ENCODE results near the gene RNF5. TPM values are rescaled to one million over a fixed set of nuclear protein-coding genes. Genes with fewer than 3 reads are reported as not detected.

The RNF5 gene
- total RNA-seq, 4 donors from 2014 or later: 78.8 to 101 (median 88.0) TPM

DNA sequence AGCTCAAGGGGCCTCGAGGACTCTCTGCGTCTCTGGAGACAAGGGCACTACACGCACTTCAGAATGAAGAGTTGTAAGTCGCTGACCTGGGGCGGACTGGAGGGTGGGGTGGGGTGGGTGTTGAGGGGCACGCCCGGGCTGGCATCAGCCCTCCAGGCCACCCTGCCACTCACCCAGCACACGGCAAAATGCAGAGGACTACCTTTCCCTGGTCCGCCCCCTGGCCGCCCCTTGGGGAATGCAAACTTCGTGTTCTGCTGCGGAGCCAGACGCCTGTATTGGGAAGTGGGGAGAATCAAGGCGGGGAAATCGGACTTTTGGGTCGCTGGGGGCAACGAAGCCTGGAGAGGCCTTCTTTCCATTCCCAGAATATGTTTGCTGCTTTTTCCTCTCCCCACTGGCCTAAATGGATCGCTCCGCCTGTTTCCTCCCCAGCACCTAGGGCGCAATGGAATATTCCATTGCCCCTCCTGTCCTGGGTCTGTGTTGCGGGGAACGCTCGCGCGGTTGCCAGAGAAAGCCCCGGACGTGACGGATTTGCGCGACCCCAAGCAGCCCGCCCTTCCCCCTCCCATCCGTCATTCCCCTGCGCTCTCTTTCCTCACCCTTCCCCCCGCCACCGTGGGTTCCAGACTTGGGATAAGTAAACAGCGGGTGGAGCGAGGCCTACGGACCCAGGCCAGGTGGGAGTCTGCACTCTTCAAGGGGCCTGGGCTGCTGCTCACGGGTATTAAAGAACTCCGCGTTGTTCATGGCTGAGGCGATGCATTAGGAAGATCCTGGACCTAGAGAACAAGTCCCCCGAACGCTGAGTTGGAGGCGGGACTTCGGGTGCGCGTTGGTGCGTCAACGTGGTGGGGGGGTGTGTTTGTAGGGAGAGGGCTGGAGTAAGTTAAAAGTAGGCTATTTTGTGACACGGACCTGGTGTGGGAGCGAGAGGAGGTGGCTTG is 24.4 kb upstream of the RNF5 start, which contains the start of gene PPT2:
TSS of gene PPT2 (plus strand) at position 578 of the 950 bp plus-strand sequence. CDS start 454 bp downstream, outside the sequence.
- no peaks in the 10 kb centered on the region for H3K9me3 ChIP-seq
- peak; percentile 91 for ATAC-seq
- peaks cover 4 to 67% (median 24%) of the 10 kb centered on the region in 3 donors for H3K4me1 ChIP-seq
- TF ChIP-seq POLR2A (IDR thresholded peaks at IDR 0.05): peak; percentile 12 to 38
- peak; percentile 63 for TF ChIP-seq POLR2AphosphoS5 (IDR thresholded peaks at IDR 0.05)
- TF ChIP-seq CTCF (IDR thresholded peaks at IDR 0.05): peak in 3 of 4 experiments; percentile 35 to 45 (median 45)
- TF ChIP-seq EP300 (IDR thresholded peaks at IDR 0.05): no peak
- H3K36me3 ChIP-seq: peaks cover 0 to 41% of the 10 kb centered on the region in 2 donors
- 0 to 1% methylated on average over 12 to 13 of the region's 52 CpGs for WGBS, 2 donors (ENCODE audit: low coverage in 1 of 2)
- no peaks in the 10 kb centered on the region for H3K27me3 ChIP-seq
- peak within 1 kb of the TSS; percentile 77 to 95 (median 94) for H3K27ac ChIP-seq
- peak within 1 kb of the TSS; percentile 65 to 68 for H3K4me3 ChIP-seq

DNA sequence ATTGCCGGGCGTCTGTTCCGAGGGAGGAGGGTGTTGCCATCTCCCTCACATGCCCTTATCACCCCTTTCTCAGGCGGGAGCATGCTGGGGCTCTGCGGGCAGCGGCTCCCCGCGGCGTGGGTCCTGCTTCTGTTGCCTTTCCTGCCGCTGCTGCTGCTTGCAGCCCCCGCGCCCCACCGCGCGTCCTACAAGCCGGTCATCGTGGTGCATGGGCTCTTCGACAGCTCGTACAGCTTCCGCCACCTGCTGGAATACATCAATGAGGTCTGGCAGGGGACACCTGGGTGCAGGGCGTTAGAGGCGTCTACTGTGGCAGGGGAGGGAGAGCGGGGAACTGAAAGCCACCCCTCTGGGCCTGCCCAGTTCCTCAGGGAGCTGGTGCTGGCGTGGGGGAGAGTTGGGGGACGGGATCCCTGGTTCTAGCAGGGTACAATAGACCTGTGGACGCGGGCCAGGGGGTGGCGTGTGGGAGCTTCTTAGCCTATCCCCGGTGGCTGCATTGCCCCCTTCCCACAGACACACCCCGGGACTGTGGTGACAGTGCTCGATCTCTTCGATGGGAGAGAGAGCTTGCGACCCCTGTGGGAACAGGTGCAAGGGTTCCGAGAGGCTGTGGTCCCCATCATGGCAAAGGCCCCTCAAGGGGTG is 23.6 kb upstream of the RNF5 start:
- TF ChIP-seq EP300 (IDR thresholded peaks at IDR 0.05) (no peak), POLR2A (IDR thresholded peaks at IDR 0.05) (no peak), CTCF (IDR thresholded peaks at IDR 0.05) (peak in 3 of 4 experiments; percentile 65 to 76 (median 73)), POLR2AphosphoS5 (IDR thresholded peaks at IDR 0.05) (no peak)
- peak overlapping the region; percentile 65 to 68 for H3K4me3 ChIP-seq
- peak overlapping the region; percentile 77 to 95 (median 94) for H3K27ac ChIP-seq
- H3K4me1 ChIP-seq: peaks cover 4 to 63% (median 24%) of the 10 kb centered on the region in 3 donors
- WGBS, 2 donors (ENCODE audit: low coverage in 1 of 2): 0 to 1% methylated on average over 9 to 11 of the region's 34 CpGs
- H3K27me3 ChIP-seq: no peaks in the 10 kb centered on the region
- H3K36me3 ChIP-seq: peaks cover 0 to 39% of the 10 kb centered on the region in 2 donors
- H3K9me3 ChIP-seq: no peaks in the 10 kb centered on the region
- ATAC-seq: peak; percentile 63

GRCh38 chr6:32156891-32157290 is 21.3 kb upstream of the RNF5 start:
- H3K27me3 ChIP-seq: no peaks in the 10 kb centered on the region
- TF ChIP-seq CTCF (IDR thresholded peaks at IDR 0.05): no peak
- TF ChIP-seq POLR2AphosphoS5 (IDR thresholded peaks at IDR 0.05): no peak
- no peak for TF ChIP-seq POLR2A (IDR thresholded peaks at IDR 0.05)
- no peak for TF ChIP-seq EP300 (IDR thresholded peaks at IDR 0.05)
- H3K27ac ChIP-seq: no peak overlapping the region
- whole genome bisulfite sequencing, 2 donors (ENCODE audit: low coverage in 1 of 2): 80 to 92% methylated on average over 6 to 9 of the region's 9 CpGs
- no peak for ATAC-seq
- no peaks in the 10 kb centered on the region for H3K9me3 ChIP-seq
- H3K36me3 ChIP-seq: peaks cover 0 to 60% of the 10 kb centered on the region in 2 donors
- H3K4me1 ChIP-seq: peaks cover 4 to 42% (median 17%) of the 10 kb centered on the region in 3 donors
- no peak overlapping the region for H3K4me3 ChIP-seq

DNA sequence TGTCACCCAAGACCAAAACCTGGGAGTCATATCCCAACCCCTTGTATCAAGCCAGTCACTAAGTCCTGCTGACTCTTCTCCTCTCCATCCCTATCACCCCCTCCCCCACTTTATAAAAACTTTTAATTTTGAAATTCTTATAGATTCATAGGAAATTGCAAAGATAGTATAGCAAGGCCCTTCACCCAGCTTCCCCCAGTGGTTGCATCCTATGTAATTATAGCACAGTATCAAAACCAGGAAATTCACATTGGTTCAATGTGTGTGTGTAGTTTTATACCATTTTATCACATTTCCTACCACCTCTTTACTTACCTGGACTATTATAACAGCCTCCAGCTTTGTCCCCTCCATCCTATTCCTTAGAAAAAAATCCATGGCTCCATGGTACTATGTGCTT is 20.2 kb upstream of the RNF5 start:
- Histone ChIP-seq H3K4me1 (peaks cover 0 to 35% (median 10%) of the 10 kb centered on the region in 3 donors), H3K36me3 (peaks cover 0 to 72% of the 10 kb centered on the region in 2 donors)

More for the DNA sequence above, 20.2 kb upstream of the RNF5 start:
- Histone ChIP-seq H3K9me3 (no peaks in the 10 kb centered on the region), H3K27ac (no peak overlapping the region), H3K27me3 (no peaks in the 10 kb centered on the region), H3K4me3 (no peak overlapping the region)
- no peak for ATAC-seq
- TF ChIP-seq POLR2A (IDR thresholded peaks at IDR 0.05) (no peak), POLR2AphosphoS5 (IDR thresholded peaks at IDR 0.05) (no peak), CTCF (IDR thresholded peaks at IDR 0.05) (no peak), EP300 (IDR thresholded peaks at IDR 0.05) (no peak)

Measured in gastroesophageal sphincter (tissue), 4 donors.